Keratinocyte (primary cell): ENCODE results near the gene RGS7BP. TPM values are rescaled to one million over a fixed set of nuclear protein-coding genes. Genes with fewer than 3 reads are reported as not detected.

Source experiments
- DNase-seq: peaks from one replicate; pipeline ENCODE4 v3.0.0-alpha.2; 2011; ENCODE audit warnings: low read depth, missing footprints, low spot score
- FAIRE-seq: peaks from 2 replicates; lab custom pipeline; 2011; peaks lifted over from hg19 to GRCh38; lab: Jason Lieb, UNC
- H2AFZ ChIP-seq: 2 replicates; pipeline ENCODE4 v1.6.0; 2012; ENCODE audit warnings: low read length, control low read depth, inconsistent platforms; ENCODE audit not compliant: control insufficient read depth
- H3K27ac ChIP-seq: 2 replicates; pipeline ENCODE4 v1.5.1; 2011; ENCODE audit warnings: low read length; ENCODE audit not compliant: control insufficient read depth, insufficient read depth
- H3K27me3 ChIP-seq: 3 replicates; pipeline ENCODE4 v1.6.0; 2011; ENCODE audit warnings: low read length; ENCODE audit not compliant: control insufficient read depth, insufficient read depth; ENCODE audit errors: extremely low read depth
- H3K36me3 ChIP-seq, 2 experiments: 2 replicates in 1 of 2; 3 replicates in 1 of 2; pipeline ENCODE4 v1.5.1; 2011; ENCODE audit warnings: low read length in 2 of 2, mild to moderate bottlenecking in 1 of 2; ENCODE audit not compliant: control insufficient read depth in 2 of 2, insufficient read depth in 2 of 2; ENCODE audit errors: extremely low read depth in 1 of 2
- H3K4me1 ChIP-seq: 3 replicates; pipeline ENCODE4 v1.5.1; 2011; ENCODE audit warnings: low read length; ENCODE audit not compliant: control insufficient read depth, insufficient read depth; ENCODE audit errors: extremely low read depth
- H3K4me2 ChIP-seq: 3 replicates; pipeline ENCODE4 v1.6.0; 2011; ENCODE audit warnings: low read depth, low read length; ENCODE audit not compliant: control insufficient read depth, insufficient read depth; ENCODE audit errors: extremely low read depth
- H3K4me3 ChIP-seq, 3 experiments: fragments of 200-600 bp in 1 of 3; sonication (generic) in 1 of 3; 2 replicates in 2 of 3; 3 replicates in 1 of 3; pipeline ENCODE4 v1.5.1; 2011 to 2016; ENCODE audit warnings: low read length in 3 of 3, mild to moderate bottlenecking in 3 of 3, control low read depth in 2 of 3, inconsistent platforms in 1 of 3, low read depth in 1 of 3, mixed read lengths in 1 of 3, mixed run types in 1 of 3, moderate library complexity in 1 of 3; ENCODE audit not compliant: control insufficient read depth in 2 of 3, insufficient read depth in 2 of 3; ENCODE audit errors: extremely low read depth in 1 of 3
- H3K79me2 ChIP-seq: 2 replicates; pipeline ENCODE4 v1.6.0; 2012; ENCODE audit warnings: low read length; ENCODE audit not compliant: control insufficient read depth, insufficient read depth
- H3K9ac ChIP-seq: 3 replicates; pipeline ENCODE4 v1.6.0; 2011; ENCODE audit warnings: low read length; ENCODE audit not compliant: control insufficient read depth, insufficient read depth; ENCODE audit errors: extremely low read depth
- H3K9me1 ChIP-seq: 3 replicates; pipeline ENCODE4 v1.6.0; 2011; ENCODE audit warnings: low read length; ENCODE audit not compliant: control insufficient read depth, insufficient read depth; ENCODE audit errors: extremely low read depth
- H3K9me3 ChIP-seq: 2 replicates; pipeline ENCODE4 v1.5.1; 2012; ENCODE audit warnings: low read depth, low read length; ENCODE audit not compliant: control insufficient read depth
- H4K20me1 ChIP-seq: 3 replicates; pipeline ENCODE4 v1.6.0; 2011; ENCODE audit warnings: low read length; ENCODE audit not compliant: control insufficient read depth, insufficient read depth; ENCODE audit errors: extremely low read depth
- EZH2 ChIP-seq: IDR thresholded peaks from one replicate; pipeline ENCODE4 v1.6.1; 2012; ENCODE audit warnings: inconsistent platforms, mild to moderate bottlenecking, low read length, moderate library complexity
- dilution Hi-C: fragments of 300-500 bp; cut with MboI; formaldehyde crosslinking; loops from one replicate; pipeline ENCODE4 v1.7.0; 2020; ENCODE audit warnings: low sequenced_read_pairs; ENCODE audit not compliant: extremely low pct_ligation_motif_present
- polyA plus RNA-seq, 5 experiments: library from polyadenylated mRNA; depleted of rRNA in 3 of 5; stranded (reverse) in 3 of 5; stranded (forward) in 1 of 5; unstranded in 1 of 5; fragments of >200 nt; gene quantifications; 1 replicate in 1 of 5; 2 replicates in 3 of 5; 3 replicates in 1 of 5; pipeline versions ENCODE4 v1.2.1 to v1.2.3, GENCODE V29; 2011 to 2012; ENCODE audit warnings: missing spikeins in 2 of 5, low read depth in 1 of 5, low replicate concordance in 1 of 5
- TF ChIP-seq, protein P1 (sequence below), 3 experiments: IDR thresholded peaks in 1 of 3; conservative IDR thresholded peaks in 1 of 3; optimal IDR thresholded peaks in 1 of 3; 2 replicates in 2 of 3; 3 replicates in 1 of 3; pipeline versions ENCODE3 to v1.5.1; 2011; ENCODE audit warnings: low read length in 3 of 3, mild to moderate bottlenecking in 3 of 3, moderate library complexity in 2 of 3, control low read depth in 1 of 3, inconsistent platforms in 1 of 3; ENCODE audit not compliant: insufficient read depth in 2 of 3; ENCODE audit errors: extremely low read depth in 1 of 3

RGS7BP gene
- polyA plus RNA-seq, 1 donor (not counting 4 experiments of a cell fraction or from before 2014, with no cell fraction given), result not detected

DNA sequence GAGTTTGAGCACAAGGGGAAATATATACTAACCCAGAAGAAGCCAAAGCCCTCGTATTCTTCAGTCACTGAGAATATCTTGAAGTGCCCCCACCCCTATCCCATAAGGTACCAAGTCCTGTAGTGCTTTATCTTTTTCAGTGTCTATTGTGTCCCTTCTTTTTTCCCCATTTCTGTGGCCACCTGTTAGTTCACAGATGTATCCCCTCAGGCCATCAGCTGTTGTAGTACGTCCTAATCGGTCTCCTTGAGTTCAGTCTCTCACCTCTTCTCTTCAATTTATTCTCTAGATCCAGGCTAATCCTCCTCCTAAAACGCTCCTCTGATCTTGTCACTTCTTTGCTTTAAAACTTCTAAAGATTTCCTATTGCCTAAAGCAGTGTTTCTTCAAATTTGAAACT lies 10.4 kb downstream of the RGS7BP start:
- H3K79me2 ChIP-seq, result no peaks in the 10 kb centered on the region
- peaks cover 4% of the 10 kb centered on the region for H3K27me3 ChIP-seq
- no peak for DNase-seq
- H3K4me2 ChIP-seq, result no peak overlapping the region
- FAIRE-seq, result no peak
- no peak overlapping the region for H2AFZ ChIP-seq
- no peaks in the 10 kb centered on the region for H3K36me3 ChIP-seq
- H3K9me1 ChIP-seq, result no peaks in the 10 kb centered on the region
- TF ChIP-seq, protein P1, sequence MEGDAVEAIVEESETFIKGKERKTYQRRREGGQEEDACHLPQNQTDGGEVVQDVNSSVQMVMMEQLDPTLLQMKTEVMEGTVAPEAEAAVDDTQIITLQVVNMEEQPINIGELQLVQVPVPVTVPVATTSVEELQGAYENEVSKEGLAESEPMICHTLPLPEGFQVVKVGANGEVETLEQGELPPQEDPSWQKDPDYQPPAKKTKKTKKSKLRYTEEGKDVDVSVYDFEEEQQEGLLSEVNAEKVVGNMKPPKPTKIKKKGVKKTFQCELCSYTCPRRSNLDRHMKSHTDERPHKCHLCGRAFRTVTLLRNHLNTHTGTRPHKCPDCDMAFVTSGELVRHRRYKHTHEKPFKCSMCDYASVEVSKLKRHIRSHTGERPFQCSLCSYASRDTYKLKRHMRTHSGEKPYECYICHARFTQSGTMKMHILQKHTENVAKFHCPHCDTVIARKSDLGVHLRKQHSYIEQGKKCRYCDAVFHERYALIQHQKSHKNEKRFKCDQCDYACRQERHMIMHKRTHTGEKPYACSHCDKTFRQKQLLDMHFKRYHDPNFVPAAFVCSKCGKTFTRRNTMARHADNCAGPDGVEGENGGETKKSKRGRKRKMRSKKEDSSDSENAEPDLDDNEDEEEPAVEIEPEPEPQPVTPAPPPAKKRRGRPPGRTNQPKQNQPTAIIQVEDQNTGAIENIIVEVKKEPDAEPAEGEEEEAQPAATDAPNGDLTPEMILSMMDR (optimal IDR thresholded peaks at IDR 0.05 in 1 of 3, IDR thresholded peaks at IDR 0.05 in 1 of 3, conservative IDR thresholded peaks at IDR 0.05 in 1 of 3; ENCODE audit: extremely low read depth in 1 of 3, insufficient read depth in 2 of 3, low read length in 3 of 3), result no peak
- no peak for TF ChIP-seq EZH2
- no peaks in the 10 kb centered on the region for H4K20me1 ChIP-seq
- dilution Hi-C loops, result no loop called here
- no peak overlapping the region for H3K9ac ChIP-seq
- H3K4me1 ChIP-seq, result no peaks in the 10 kb centered on the region
- H3K9me3 ChIP-seq, result no peaks in the 10 kb centered on the region
- no peak overlapping the region for H3K27ac ChIP-seq
- no peak overlapping the region for H3K4me3 ChIP-seq

- dilution Hi-C loops, result no loop called here
- DNase-seq (no peak), FAIRE-seq (no peak)
- Histone ChIP-seq H3K36me3 (no peaks in the 10 kb centered on the region), H4K20me1 (no peaks in the 10 kb centered on the region), H3K9me3 (no peaks in the 10 kb centered on the region), H3K4me1 (no peaks in the 10 kb centered on the region), H3K4me2 (no peak overlapping the region), H3K9me1 (no peaks in the 10 kb centered on the region), H3K79me2 (no peaks in the 10 kb centered on the region), H3K27me3 (no peaks in the 10 kb centered on the region), H2AFZ (no peak overlapping the region), H3K4me3 (no peak overlapping the region), H3K9ac (no peak overlapping the region), H3K27ac (no peak overlapping the region)
- TF ChIP-seq, protein P1 (optimal IDR thresholded peaks at IDR 0.05 in 1 of 3, IDR thresholded peaks at IDR 0.05 in 1 of 3, conservative IDR thresholded peaks at IDR 0.05 in 1 of 3; ENCODE audit: extremely low read depth in 1 of 3, insufficient read depth in 2 of 3, low read length in 3 of 3), result no peak
- no peak for TF ChIP-seq EZH2
Measured at GRCh38 chr5:64518793-64519192, 13.0 kb downstream of the RGS7BP start.
